OCI-LY1 (cell line): ENCODE measurements around the gene LITAF.

Source experiments
- H2AFZ ChIP-seq: fragments of 200-600 bp; sonication (generic), shearing (Covaris generic); 2 replicates; pipeline ENCODE4 v1.6.0; 2014; ENCODE audit warnings: antibody characterized with exemption, mild to moderate bottlenecking, low read length
- H3F3A ChIP-seq: fragments of 200-600 bp; sonication (generic), shearing (Covaris generic); 2 replicates; pipeline ENCODE4 v1.6.0; 2014; ENCODE audit warnings: mild to moderate bottlenecking, antibody characterized with exemption, low read length, moderate library complexity; ENCODE audit not compliant: insufficient read depth
- H3K27ac ChIP-seq: fragments of 200-600 bp; sonication (generic); 2 replicates; pipeline ENCODE4 v1.5.1; 2014; ENCODE audit warnings: low read length, mixed run types, mild to moderate bottlenecking, low read depth; ENCODE audit not compliant: poor library complexity, severe bottlenecking
- H3K27me3 ChIP-seq: fragments of 200-600 bp; sonication (generic); 2 replicates; pipeline ENCODE4 v1.6.0; 2014; ENCODE audit warnings: antibody characterized with exemption, mild to moderate bottlenecking, low read length, moderate library complexity; ENCODE audit not compliant: insufficient read depth
- H3K36me3 ChIP-seq: fragments of 200-600 bp; sonication (generic); 2 replicates; pipeline ENCODE4 v1.6.1; 2014; ENCODE audit warnings: mild to moderate bottlenecking, antibody characterized with exemption, low read length, moderate library complexity, mixed read lengths; ENCODE audit not compliant: insufficient read depth
- H3K4me1 ChIP-seq: fragments of 200-600 bp; sonication (generic); 2 replicates; pipeline ENCODE4 v1.5.1; 2014; ENCODE audit warnings: mild to moderate bottlenecking, low read length, moderate library complexity; ENCODE audit not compliant: insufficient read depth, severe bottlenecking
- H3K4me2 ChIP-seq: fragments of 200-600 bp; sonication (generic), shearing (Covaris generic); 2 replicates; pipeline ENCODE4 v1.6.1; 2014; ENCODE audit warnings: low read length
- H3K4me3 ChIP-seq: fragments of 200-600 bp; sonication (generic); 2 replicates; pipeline ENCODE4 v1.5.1; 2014; ENCODE audit warnings: low read length, low read depth, mild to moderate bottlenecking, mixed read lengths; ENCODE audit not compliant: poor library complexity, severe bottlenecking
- H3K79me2 ChIP-seq: fragments of 200-600 bp; shearing (Covaris generic); 2 replicates; pipeline ENCODE4 v1.6.1; 2016; ENCODE audit warnings: mixed run types, low read length, mixed read lengths; ENCODE audit not compliant: insufficient read depth
- H3K9ac ChIP-seq: fragments of 200-600 bp; sonication (generic), shearing (Covaris generic); 2 replicates; pipeline ENCODE4 v1.6.1; 2014; ENCODE audit warnings: mild to moderate bottlenecking, low read length, mixed read lengths
- H3K9me2 ChIP-seq: fragments of 200-600 bp; sonication (generic), shearing (Covaris generic); 2 replicates; pipeline ENCODE4 v1.6.1; 2014; ENCODE audit warnings: low read depth, mild to moderate bottlenecking, low read length, mixed read lengths
- H3K9me3 ChIP-seq: fragments of 200-600 bp; shearing (Covaris generic); 2 replicates; pipeline ENCODE4 v1.6.1; 2014; ENCODE audit warnings: low read length, mixed read lengths
- H4K20me1 ChIP-seq: fragments of 200-600 bp; sonication (generic), shearing (Covaris generic); 2 replicates; pipeline ENCODE4 v1.6.0; 2016; ENCODE audit warnings: mild to moderate bottlenecking, low read length; ENCODE audit not compliant: insufficient read depth
- CTCF ChIP-seq: fragments of 200-600 bp; sonication (generic), shearing (Covaris generic); IDR thresholded peaks from 2 replicates; pipeline ENCODE4 v1.5.1; 2017; ENCODE audit warnings: mild to moderate bottlenecking, antibody characterized with exemption, low read length, moderate library complexity, mixed read lengths
- EZH2 ChIP-seq: fragments of 200-600 bp; sonication (generic), shearing (Covaris generic); IDR thresholded peaks from 2 replicates; pipeline ENCODE4 v1.8.0; 2017; ENCODE audit warnings: borderline replicate concordance, mixed run types, mild to moderate bottlenecking, antibody characterized with exemption, low read length, moderate library complexity, mixed read lengths

The LITAF gene

GRCh38 chr16:11632455-11632939, 45.8 kb upstream of the LITAF start:
- TF ChIP-seq CTCF (no peak), EZH2 (no peak)
- Histone ChIP-seq H3F3A (no peaks in the 10 kb centered on the region), H3K79me2 (no peaks in the 10 kb centered on the region), H3K27me3 (no peaks in the 10 kb centered on the region), H3K4me1 (peaks cover 47% of the 10 kb centered on the region), H3K4me3 (no peak overlapping the region), H3K9ac (no peak overlapping the region), H3K27ac (no peak overlapping the region), H4K20me1 (no peaks in the 10 kb centered on the region), H3K9me3 (no peaks in the 10 kb centered on the region), H3K9me2 (no peaks in the 10 kb centered on the region), H2AFZ (no peak overlapping the region), H3K4me2 (no peak overlapping the region), H3K36me3 (no peaks in the 10 kb centered on the region; the same call in 1 of the 2 replicates)

GRCh38 chr16:11631214-11631613, 44.5 kb upstream of the LITAF start:
- TF ChIP-seq CTCF (no peak), EZH2 (no peak)
- H3K4me3 ChIP-seq: no peak overlapping the region
- no peaks in the 10 kb centered on the region; the same call in 1 of the 2 replicates for H3K36me3 ChIP-seq
- no peaks in the 10 kb centered on the region for H3K9me3 ChIP-seq
- H3K9ac ChIP-seq: no peak overlapping the region
- no peaks in the 10 kb centered on the region for H4K20me1 ChIP-seq
- no peak overlapping the region for H3K27ac ChIP-seq
- no peak overlapping the region for H3K4me2 ChIP-seq
- H3K9me2 ChIP-seq: no peaks in the 10 kb centered on the region
- no peak overlapping the region for H2AFZ ChIP-seq
- no peaks in the 10 kb centered on the region for H3K79me2 ChIP-seq
- H3K27me3 ChIP-seq: no peaks in the 10 kb centered on the region
- H3F3A ChIP-seq: no peaks in the 10 kb centered on the region
- H3K4me1 ChIP-seq: peaks cover 47% of the 10 kb centered on the region

DNA sequence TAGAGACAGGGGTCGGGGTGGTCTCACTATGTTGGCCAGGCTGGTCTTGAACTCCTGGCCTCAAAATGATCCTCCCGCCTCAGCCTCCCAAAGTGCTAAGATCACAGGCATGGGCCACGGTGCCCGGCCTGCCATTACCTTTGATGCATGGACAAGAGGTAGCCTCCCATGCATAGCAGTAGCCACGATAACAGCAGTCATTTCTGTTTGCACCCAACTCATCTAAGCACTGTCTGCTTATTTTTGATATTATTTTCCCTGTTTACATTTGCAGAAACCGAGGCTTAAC, 44.0 kb upstream of the LITAF start:
- H3K27ac ChIP-seq: no peak overlapping the region
- H3K9ac ChIP-seq: no peak overlapping the region
- H3K4me1 ChIP-seq: peaks cover 47% of the 10 kb centered on the region
- H3K4me2 ChIP-seq: no peak overlapping the region
- no peaks in the 10 kb centered on the region for H3K27me3 ChIP-seq
- H3F3A ChIP-seq: peaks cover 2% of the 10 kb centered on the region; the same call in 1 of the 2 replicates
- H2AFZ ChIP-seq: no peak overlapping the region
- no peaks in the 10 kb centered on the region for H3K36me3 ChIP-seq
- H3K79me2 ChIP-seq: no peaks in the 10 kb centered on the region
- no peaks in the 10 kb centered on the region for H3K9me3 ChIP-seq
- H3K4me3 ChIP-seq: no peak overlapping the region
- no peaks in the 10 kb centered on the region for H4K20me1 ChIP-seq
- no peak for TF ChIP-seq EZH2
- no peaks in the 10 kb centered on the region for H3K9me2 ChIP-seq
